Muscle layer of duodenum (tissue), 2 donors: ENCODE results near the gene SIK3.

Experiments
- H3K27ac ChIP-seq: one replicate; pipeline ENCODE4 v1.7.0; 2013; ENCODE audit warnings: mild to moderate bottlenecking, low read length
- H3K27me3 ChIP-seq: one replicate; pipeline ENCODE4 v1.7.0; 2013; ENCODE audit warnings: low read depth, mild to moderate bottlenecking, control low read depth, low read length
- H3K36me3 ChIP-seq, 2 donors: one replicate each; pipeline ENCODE4 v1.7.0; 2013; ENCODE audit warnings: low read length in 2 of 2, control low read depth in 1 of 2, mild to moderate bottlenecking in 1 of 2; ENCODE audit not compliant: insufficient read depth in 2 of 2, control insufficient read depth in 1 of 2
- H3K4me1 ChIP-seq, 2 donors: one replicate each; pipeline ENCODE4 v1.7.0; 2013; ENCODE audit warnings: low read length in 2 of 2, mild to moderate bottlenecking in 2 of 2, control low read depth in 1 of 2, moderate library complexity in 1 of 2; ENCODE audit not compliant: insufficient read depth in 2 of 2, control insufficient read depth in 1 of 2
- H3K4me3 ChIP-seq, 2 donors: one replicate each; pipeline ENCODE4 v1.7.0; 2013; ENCODE audit warnings: low read length in 2 of 2, low read depth in 1 of 2, mild to moderate bottlenecking in 1 of 2
- H3K9me3 ChIP-seq, 2 donors: one replicate each; pipeline ENCODE4 v1.7.0; 2013; ENCODE audit warnings: low read length in 2 of 2, control low read depth in 1 of 2, mild to moderate bottlenecking in 1 of 2; ENCODE audit not compliant: control insufficient read depth in 1 of 2
- donor health status: healthy.

Gene SIK3

DNA sequence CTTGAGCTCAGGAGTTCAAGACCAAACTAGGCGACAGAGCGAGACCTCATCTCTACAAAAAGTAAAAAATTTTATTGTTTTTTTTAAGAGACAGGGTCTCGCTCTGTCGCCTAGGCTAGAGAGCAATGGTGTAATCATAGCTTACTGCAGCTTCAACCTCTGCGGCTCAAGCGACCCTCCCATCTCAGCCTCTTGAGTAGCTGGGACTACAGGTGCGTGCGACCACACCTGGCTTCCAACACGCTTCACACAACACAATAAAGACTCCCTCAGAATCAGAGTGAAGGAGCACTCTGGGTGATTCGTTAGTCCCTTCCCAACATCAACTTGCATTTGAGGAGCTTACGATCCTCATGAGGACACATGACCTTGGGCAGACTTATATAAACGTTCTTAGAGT, 181.3 kb downstream of the SIK3 start:
- peaks cover 0 to 18% of the 10 kb centered on the region in 2 donors for H3K4me1 ChIP-seq
- no peaks in the 10 kb centered on the region for H3K27me3 ChIP-seq
- no peaks in the 10 kb centered on the region for H3K9me3 ChIP-seq

GRCh38 chr11:116916052-116916451, 182.2 kb downstream of the SIK3 start:
- Histone ChIP-seq H3K4me3 (no peak overlapping the region), H3K36me3 (no peaks in the 10 kb centered on the region), H3K27ac (no peak overlapping the region), H3K27me3 (no peaks in the 10 kb centered on the region), H3K9me3 (no peaks in the 10 kb centered on the region), H3K4me1 (peaks cover 0 to 19% of the 10 kb centered on the region in 2 donors)

More for the DNA sequence above, 181.3 kb downstream of the SIK3 start:
- Histone ChIP-seq H3K27ac (no peak overlapping the region), H3K36me3 (no peaks in the 10 kb centered on the region), H3K4me3 (no peak overlapping the region)

- Histone ChIP-seq H3K4me1 (peaks cover 0 to 30% of the 10 kb centered on the region in 2 donors), H3K4me3 (no peak overlapping the region), H3K27me3 (no peaks in the 10 kb centered on the region), H3K27ac (no peak overlapping the region), H3K36me3 (no peaks in the 10 kb centered on the region), H3K9me3 (no peaks in the 10 kb centered on the region)
These were observed 185.2 kb downstream of the SIK3 start for GRCh38 chr11:116913000-116913399.

DNA sequence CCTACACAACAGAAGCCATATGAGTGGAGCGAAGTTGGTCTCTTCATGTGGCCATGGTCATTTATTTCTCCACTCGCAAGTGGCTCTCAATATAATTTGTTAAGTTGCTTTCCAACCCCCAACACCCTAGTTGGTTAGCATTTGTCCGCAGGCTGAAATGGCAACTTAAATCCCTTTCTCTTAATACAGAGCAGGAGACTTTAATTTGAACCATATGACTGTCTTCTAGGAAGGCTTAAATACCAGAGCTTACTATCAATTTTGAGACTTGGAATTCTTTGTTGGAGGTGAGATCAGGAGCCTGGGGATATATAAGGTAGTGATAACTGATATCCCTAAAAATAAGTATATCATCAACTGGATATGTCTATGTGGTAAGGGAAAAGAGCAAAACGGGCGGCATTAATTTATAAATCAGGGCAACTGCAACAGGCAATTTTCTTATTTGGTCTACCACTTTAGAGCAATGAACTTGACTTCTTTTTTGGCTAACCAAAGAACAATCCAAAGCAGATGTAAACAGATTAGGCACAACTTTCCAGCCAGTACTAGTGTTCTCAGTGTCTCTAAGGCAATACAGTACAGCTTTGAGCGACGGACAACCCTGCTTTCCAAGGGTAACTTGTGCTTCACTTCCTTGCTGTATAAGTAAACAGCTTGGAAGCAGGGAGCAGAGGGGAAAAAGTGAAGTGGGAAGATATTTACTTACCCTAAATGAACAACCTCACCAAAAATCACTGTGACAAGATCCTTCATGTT, 186.1 kb downstream of the SIK3 start:
- H3K27me3 ChIP-seq, result no peaks in the 10 kb centered on the region
- H3K4me1 ChIP-seq, result peaks cover 0 to 30% of the 10 kb centered on the region in 2 donors
- no peaks in the 10 kb centered on the region for H3K9me3 ChIP-seq
- H3K27ac ChIP-seq, result peak overlapping the region; percentile 3
- H3K4me3 ChIP-seq, result no peak overlapping the region
- no peaks in the 10 kb centered on the region for H3K36me3 ChIP-seq

GRCh38 chr11:116910847-116911246, 187.4 kb downstream of the SIK3 start:
- H3K4me3 ChIP-seq, result no peak overlapping the region
- H3K27me3 ChIP-seq, result no peaks in the 10 kb centered on the region
- H3K4me1 ChIP-seq, result peaks cover 0 to 30% of the 10 kb centered on the region in 2 donors
- H3K36me3 ChIP-seq, result no peaks in the 10 kb centered on the region
- no peaks in the 10 kb centered on the region for H3K9me3 ChIP-seq
- peak overlapping the region; percentile 28 for H3K27ac ChIP-seq

DNA sequence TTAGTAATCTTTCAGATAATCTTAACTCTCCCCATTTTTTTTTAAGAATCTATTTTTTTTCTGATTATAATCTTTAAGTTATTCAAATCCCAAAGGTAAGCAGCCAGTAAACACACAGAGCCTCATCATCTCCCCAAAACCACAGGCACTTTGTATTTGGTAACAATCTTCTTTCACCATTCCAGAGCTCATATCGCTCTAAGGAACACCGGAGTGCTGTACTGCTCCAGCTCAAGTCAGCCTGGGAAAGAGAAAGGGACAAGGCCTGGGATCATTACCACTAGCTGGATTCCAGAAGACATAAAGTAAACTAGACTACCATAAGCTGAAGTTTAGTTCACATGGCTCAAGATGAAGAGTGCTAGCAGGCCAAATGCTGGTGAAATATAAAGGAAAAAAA, 187.8 kb downstream of the SIK3 start:
- Histone ChIP-seq H3K9me3 (no peaks in the 10 kb centered on the region), H3K4me1 (peaks cover 0 to 30% of the 10 kb centered on the region in 2 donors), H3K27me3 (no peaks in the 10 kb centered on the region), H3K4me3 (no peak overlapping the region), H3K36me3 (no peaks in the 10 kb centered on the region), H3K27ac (peak overlapping the region; percentile 28)

DNA sequence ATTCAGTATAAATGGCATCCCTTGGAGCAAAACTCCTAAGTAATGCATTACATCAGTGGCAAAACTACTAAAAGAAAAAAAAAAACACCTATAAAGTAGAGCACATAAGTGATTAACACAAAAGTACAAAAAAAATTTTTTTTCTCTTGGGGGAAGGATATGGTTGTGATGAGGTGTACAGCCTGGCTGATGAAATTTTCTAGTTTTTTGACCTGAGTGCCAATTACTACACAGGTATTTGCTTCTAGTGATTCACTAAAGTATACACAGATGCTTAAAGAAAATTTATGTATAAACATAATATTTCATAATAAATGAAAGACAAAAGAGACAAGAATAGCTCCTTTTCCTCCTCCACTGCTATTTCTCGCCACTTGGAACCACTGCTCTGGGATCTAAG, 189.0 kb downstream of the SIK3 start:
- Histone ChIP-seq H3K27me3 (no peaks in the 10 kb centered on the region), H3K4me1 (peaks cover 0 to 30% of the 10 kb centered on the region in 2 donors), H3K27ac (no peak overlapping the region), H3K36me3 (no peaks in the 10 kb centered on the region), H3K9me3 (no peaks in the 10 kb centered on the region), H3K4me3 (no peak overlapping the region)

DNA sequence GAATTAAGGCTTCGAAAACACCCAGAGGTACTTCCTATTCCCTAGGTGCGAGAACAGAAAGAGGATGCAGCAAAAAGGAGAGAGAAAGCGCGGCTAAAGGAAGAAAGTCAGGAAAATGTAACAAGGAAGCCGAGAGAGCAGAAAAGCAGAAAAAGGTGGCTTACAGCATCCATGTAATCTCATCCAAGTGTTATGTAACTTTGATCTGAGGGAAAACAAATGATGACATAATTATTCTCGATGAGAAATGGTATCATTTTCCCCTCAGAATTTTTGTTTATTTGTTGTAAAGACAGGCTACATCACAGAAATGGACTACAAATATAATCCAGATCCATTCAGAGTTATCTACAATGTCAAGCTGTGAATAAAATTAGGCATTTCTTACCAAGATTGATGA, 191.7 kb downstream of the SIK3 start:
- no peak overlapping the region for H3K27ac ChIP-seq
- no peaks in the 10 kb centered on the region for H3K27me3 ChIP-seq
- H3K9me3 ChIP-seq, result no peaks in the 10 kb centered on the region
- no peaks in the 10 kb centered on the region for H3K36me3 ChIP-seq
- H3K4me3 ChIP-seq, result no peak overlapping the region
- peaks cover 0 to 15% of the 10 kb centered on the region in 2 donors for H3K4me1 ChIP-seq

DNA sequence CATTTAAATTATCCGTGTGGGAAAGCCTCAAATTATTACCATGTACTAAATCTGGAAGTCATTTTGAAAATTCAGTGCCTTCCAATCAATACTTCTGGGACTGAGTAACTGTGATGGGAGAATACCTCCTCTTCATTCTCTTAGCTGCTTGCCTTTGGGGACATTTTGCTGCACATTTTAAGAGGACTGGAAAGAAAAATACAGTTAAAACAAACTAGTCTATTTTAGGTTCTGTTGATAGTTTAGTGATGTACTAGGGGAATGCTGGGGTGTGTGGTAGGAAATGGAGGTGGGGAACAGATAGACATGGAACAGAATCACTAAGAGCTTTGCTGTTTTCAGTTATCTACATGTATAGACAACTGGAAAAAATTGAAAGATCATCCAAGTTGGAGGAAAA, 195.1 kb downstream of the SIK3 start:
- Histone ChIP-seq H3K4me1 (peaks cover 0 to 9% of the 10 kb centered on the region in 2 donors), H3K27me3 (no peaks in the 10 kb centered on the region), H3K36me3 (no peaks in the 10 kb centered on the region), H3K9me3 (peaks cover 0 to 4% of the 10 kb centered on the region in 2 donors), H3K4me3 (no peak overlapping the region), H3K27ac (no peak overlapping the region)

- Histone ChIP-seq H3K4me3 (no peak overlapping the region), H3K9me3 (peaks cover 0 to 4% of the 10 kb centered on the region in 2 donors), H3K4me1 (peaks cover 0 to 9% of the 10 kb centered on the region in 2 donors), H3K27me3 (no peaks in the 10 kb centered on the region), H3K36me3 (peaks cover 0 to under 1% of the 10 kb centered on the region in 2 donors), H3K27ac (no peak overlapping the region)
These were observed 196.1 kb downstream of the SIK3 start for GRCh38 chr11:116901964-116902688.

DNA sequence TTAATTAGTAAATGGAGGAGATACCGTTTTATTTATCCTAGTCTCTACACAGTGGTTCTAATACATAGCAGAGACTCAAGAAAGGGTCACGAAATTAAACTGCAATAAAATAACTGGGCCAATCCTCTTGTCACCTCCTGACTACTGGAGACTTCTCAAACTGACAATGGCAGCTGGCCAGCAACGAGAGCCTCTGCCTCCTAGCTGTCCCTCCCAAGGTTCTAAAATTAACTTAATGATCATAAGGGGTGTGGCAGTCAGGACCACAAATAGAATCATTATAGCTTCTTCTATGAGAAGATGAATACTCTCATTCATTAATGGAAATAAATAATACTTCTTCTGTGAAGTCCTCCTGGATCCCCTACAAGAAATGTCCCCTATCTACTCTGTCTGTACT, 197.0 kb downstream of the SIK3 start:
- H3K36me3 ChIP-seq, result peaks cover 3 to 9% of the 10 kb centered on the region in 2 donors
- no peak overlapping the region for H3K4me3 ChIP-seq
- H3K9me3 ChIP-seq, result peaks cover 0 to 4% of the 10 kb centered on the region in 2 donors
- peaks cover 0 to 9% of the 10 kb centered on the region in 2 donors for H3K4me1 ChIP-seq
- H3K27ac ChIP-seq, result no peak overlapping the region
- no peaks in the 10 kb centered on the region for H3K27me3 ChIP-seq
